HuH-7 (cell line): Measurements from ENCODE around the gene HOXB7.

Experiments used
- DNase-seq: peaks from one replicate; pipeline ENCODE4 v3.0.0; 2011; ENCODE audit warnings: low spot score

Gene HOXB7

DNA sequence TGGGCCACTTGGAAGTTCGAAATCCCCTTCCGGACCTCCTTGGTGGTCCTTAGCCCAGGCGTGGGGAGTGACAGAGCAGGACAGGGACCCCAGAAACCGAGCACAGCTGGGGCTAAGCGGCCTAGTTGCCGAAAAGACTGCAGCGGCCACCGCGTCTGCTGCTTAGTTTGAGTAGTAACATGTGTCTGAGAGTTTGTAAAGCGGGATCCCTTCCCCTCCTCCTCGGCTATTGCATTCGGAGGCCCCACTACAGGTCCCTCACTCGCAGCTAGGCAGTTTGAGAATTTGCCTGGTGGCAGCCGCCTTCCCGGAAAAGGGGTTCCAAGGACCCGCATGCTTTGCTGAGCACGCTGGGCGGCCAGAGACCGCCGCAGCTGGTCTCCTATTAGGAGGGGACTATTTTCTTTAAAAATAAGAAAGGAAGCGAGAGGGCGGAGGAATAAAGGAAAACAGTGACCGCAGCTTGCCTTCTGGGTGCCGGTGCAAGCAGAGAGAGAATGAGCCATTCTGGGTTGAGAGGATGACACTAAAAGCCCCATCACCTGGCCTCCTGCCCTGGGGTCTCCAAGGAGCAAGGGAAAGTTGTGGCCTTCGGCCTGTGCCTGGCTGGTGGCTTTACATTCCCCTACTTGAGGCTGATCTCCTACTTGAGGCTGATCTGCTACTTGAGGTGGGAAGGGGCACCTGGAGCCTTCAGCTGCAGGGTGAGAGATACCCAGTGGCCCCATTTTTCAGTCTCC is 16.1 kb downstream of the HOXB7 start:
- no peak for DNase-seq

DNA sequence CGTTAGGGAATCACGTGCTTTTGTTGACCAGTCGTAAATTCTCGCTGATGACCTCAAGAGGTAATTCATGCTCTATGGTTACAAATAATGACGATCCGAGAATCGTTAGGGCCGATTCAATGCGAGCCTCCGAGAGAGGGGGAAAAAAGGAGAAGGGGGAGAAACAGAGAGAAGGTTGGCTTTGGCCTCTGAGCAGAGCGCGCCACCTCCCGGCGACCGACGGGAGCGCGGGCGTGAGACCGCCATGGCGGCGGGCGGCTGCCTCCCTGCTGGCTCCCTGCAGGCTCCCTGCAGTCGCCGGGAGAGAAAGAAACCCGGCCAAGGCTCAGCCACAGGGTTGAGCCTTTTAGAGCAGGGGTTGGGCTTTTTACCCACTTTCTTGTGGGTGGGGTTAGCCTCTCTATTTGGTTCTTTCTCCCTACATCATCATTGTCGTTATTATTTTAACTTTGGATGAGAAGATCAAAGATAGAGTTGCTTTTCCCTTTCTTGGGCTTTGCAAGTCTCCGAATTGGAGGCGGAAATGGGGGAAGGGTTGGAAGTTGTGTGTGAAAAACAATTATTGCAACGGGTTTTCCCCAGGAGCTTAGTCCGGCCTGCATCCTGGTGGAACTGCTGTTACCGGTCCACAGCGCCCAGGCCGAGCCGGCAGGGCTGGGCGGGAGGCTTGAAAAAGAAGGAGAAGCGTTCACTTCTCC is 16.8 kb downstream of the HOXB7 start:
- DNase-seq, result peak; percentile 98

DNA sequence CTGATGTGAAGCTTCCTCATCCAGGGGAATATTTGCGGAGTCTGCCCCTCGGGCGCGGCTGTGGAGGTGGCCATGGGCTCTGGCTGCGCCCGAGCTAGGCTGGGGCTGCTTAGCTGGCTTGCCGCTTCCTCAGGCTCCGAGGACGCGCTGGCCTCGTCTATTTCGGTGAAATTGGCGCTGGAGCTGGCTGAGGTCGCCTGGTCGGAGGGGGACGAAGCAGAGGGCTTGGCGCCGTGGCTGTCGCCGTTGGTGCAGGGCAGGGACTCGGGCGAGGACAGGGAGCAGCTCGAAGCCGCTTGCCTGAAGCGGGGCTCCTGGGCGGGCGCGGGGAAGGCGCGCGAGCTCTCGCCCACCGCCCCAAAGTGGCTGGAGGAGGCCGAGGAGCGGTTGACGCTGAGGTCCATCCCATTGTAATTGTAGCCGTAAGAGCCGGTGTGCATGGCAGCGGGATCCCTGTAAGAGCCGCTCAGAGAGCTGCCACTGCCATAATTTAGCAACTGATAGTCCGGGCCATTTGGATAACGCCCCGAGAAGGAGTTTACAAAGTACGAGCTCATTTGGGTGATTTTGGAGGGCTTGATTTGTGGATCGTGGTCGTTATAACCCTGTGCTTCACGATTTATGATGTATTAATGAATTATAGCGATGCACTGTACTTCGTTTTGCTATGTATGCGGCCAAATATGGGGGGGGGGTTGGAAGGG is 17.5 kb downstream of the HOXB7 start, which contains the start of gene HOXB5:
TSS of gene HOXB5 (minus strand) at position 654 of the 704 bp plus-strand sequence. CDS start at position 557, 97 bp downstream.
- DNase-seq, result no peak

DNA sequence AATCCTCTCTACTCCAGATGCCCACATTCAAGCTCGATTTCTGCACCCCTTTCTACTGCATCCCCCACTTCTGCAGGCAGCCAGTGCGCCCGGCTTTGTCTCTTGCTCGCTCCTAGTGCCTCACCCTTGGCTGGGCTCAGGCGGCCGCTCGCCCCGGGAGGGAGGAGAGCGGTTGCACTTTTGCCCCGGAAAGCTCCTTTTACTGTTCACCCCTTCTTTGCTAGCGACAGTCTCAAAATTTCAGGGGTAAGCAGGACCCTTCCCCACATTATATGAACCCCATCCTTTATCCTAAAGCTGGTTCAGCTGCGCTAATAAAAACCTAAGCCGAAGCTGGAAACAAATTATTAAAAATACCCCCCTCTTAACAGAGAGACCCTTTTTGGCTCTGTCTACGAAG is 18.2 kb downstream of the HOXB7 start:
- DNase-seq, result no peak

DNA sequence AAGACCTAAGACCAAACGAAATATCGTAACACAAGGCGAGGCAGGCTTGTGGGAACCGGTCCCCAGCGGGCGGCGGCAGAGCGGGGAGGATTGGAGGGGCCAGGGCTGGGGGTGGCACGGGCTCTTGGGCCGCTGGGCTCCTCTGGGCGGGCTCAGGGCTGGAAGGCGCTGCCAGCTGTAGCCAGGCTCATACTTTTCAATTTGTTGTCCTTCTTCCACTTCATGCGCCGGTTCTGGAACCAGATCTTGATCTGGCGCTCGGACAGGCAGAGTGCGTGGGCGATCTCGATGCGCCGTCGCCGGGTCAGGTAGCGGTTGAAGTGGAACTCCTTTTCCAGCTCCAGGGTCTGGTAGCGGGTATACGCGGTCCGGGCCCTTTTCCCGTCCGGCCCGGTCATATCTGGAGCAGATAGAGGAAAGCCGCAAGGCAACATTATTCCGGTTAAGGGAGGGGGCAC is 18.7 kb downstream of the HOXB7 start:
- no peak for DNase-seq

DNA sequence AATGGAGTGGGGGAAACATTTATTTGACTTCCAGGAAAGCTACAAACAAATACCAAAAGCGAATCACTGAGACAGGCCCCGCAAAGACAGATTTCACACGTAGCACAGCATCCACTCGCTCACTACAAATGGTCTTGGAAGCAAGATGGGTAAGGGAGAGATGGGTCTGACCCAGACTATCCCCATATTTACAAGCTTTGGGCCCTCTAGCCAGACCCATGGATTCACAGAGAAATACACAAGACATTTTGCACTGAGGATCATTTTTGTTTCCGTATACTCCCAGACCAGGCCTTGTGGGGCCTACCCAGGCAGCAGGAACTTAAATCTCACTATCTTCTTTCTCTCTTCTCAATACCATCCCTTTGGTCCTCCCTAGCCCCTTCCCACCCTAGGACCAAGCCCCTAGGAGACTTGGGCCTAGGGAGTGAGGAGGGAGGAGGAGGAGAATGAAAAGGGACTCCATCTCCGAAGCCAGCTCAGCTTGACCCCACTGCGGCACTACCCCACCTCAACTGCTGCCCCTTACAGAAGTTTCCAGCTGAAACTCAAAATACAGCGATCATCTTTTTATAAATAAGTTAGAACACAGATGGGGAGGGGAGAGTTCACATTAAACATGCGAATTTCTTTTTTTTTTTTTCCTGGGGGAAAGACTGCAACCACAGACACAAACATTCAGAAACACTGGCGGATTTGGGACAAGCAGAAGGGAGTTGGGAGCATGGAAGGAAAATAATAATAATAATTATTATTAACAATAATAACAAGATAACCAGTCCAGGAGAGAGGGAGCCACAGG is 19.4 kb downstream of the HOXB7 start:
- DNase-seq, result no peak

DNA sequence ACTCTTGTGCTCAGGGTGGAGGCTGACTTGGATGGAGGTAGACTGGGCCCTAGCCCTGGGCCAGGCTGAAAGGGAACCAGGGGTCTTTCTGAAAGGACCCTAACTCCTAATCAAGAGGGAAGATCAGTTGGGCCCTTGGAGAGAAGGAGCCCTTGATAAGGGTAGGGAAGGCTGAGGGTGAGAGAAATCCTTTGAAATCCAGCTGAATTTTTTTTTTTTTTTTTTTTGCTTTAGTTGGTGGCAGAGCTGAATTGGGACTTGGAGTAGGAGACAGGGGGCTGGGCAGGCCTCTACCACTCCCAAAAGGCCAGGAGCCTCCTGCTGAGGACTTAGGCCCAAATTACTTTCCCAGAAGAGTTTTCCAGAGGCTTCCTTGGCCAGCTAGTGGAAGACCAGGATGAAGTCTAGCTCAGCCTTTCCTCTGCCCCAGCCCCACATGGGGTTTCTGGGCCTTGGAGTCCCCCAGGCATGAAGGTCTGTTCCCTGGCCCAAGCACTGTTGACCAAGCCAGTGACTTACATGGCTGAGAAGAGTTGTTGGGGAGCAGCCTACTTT is 20.1 kb downstream of the HOXB7 start:
- no peak for DNase-seq

DNA sequence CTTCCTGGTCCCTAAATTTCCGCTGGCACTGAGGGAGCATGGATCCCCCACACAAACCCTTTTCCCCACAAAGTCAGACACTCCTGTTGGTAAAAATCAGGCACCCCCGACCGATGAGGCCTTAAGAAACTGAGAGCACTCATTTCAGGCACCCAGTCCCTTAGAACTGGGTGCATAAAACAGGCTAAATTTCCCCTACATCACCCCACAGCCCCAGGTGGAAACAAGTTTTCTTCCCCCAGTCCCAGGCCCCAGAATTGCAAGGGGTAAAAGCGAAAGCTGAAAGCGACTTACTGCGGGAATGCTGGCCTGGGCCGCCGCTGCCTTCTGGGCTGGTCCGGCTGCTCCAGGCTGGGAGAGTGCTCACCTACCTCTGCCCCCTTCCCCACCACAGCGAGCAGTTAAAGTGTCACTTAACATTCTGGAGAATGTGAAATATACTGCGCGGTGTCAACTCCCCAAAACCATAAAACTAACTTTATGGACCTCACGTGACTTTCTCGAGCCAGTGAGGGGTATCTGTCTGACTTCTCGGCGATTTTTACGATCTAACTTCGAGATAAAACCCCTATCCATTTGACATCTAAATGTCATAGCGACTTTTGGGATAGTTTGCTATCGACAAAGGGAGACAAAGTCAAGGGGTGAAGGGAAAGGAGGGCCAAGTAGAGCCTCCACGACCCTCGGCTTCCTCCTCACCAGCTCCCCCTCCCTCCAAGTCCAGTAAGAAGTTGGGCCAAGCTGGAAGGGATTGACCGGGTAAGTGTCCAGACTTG is 20.8 kb downstream of the HOXB7 start, which contains the start of gene HOXB3:
TSS of gene HOXB3 (minus strand) at position 411 of the 776 bp plus-strand sequence. CDS start 37,767 bp downstream, outside the sequence.
- peak; percentile 69 for DNase-seq

DNA sequence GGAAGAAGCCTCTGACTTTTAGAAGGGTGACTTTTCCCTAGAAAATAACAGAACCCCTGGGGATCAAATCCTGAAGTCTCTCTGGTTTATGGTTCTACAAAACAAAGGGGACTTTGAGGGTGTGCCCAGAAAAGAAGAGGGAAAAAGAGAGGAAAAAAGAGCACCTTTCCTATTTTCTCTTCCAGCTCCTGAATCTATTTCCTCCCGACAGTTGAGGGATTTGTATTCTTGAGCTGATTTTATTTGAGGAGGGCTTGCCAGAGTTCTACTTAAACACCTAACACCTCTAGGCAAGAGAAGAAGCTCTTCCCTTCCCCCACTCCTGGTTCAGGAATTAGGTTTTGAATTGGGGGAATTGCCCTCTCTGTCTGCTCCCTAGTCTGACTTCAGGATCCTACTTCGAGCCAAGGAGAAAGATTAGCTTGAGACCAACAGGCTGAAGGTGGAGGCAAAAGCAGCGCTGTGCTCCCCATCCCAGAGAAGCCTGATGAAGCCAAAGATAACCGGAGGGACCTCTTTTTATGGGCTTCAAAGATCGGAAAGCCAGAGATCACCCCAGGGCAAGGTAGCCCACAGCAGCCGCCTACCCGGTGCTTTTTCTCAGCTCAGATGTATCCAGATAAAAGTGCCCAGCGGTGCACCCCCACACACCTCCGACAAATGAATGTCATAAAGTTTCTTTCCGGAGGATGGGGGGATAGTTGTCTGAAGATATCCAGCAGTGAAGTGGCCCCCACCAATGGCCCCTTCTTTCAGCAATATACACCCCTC is 21.6 kb downstream of the HOXB7 start:
- no peak for DNase-seq

DNA sequence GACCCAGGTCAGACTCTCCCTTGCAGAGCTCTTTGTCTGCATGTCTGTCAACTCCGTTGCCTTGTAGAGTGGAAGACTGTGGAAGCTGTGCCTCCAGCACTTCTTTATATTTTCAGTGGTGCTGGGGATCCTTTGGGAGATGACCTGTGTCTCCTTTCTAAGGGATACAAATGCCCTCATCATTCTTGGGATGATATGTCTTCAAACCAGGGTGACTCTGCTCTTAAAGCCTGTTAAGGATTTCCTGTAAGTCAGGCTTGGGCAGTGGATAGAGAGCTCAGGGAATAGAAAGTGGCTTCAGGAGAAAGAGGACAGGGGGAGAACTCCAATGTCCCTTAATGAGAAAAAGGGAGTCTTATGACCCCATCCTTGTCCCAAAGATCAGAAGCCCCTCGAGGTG is 22.3 kb downstream of the HOXB7 start:
- DNase-seq, result no peak

DNA sequence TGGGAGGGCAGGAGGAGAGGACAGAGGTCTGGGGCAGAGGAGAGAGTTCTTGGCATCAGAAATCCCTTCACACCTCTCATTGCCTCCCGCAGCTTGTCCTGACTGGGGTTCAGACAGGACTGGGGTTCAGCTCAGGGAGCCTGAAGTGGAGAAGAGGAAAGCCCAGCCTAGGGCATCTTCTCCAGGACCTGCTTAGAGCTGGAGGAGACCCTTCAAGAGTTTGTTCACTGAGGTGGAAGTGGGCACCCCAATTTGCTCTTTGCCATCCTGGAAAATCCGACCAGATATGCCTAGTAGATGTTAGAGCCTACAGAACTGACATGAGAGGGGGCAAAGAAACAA is 22.8 kb downstream of the HOXB7 start:
- DNase-seq, result no peak

DNA sequence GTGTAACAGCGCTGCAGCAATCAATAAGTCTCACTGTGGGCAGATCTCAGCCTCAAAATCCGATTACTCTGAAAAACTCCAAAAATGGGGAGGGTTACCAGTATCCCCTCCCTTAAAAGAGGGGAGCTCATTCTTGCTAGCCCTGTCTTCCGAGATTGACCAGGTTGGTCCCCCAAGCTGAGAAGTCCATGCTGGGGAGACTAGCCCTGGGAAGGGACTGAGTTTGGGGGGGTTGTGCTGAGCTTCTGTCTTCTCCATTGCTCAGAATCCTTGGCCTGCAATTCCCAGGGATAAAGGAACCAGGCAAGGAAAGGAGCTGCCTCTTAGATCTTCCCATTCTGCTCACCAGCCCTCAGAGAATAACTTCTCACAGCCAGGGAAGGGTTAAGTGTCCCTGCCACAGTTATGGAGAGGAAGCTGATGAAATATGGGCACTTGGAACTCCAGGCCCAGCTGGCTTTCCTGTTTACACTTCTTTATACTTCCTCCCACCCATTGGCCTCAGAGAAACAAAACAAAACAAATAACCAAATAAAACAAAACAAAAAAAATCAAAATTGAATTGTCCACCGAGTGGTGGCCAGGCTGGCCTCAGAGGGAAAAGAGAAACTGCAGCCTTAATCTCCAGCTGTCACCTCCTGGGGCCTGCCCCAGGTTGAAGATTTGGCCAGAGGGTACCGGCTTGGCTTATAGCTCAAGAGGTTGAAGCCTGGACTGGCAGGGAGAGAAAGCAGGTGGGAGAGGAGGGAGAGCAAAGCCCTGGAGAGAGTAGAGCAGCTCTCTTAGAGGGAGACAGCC is 23.3 kb downstream of the HOXB7 start:
- no peak for DNase-seq

DNA sequence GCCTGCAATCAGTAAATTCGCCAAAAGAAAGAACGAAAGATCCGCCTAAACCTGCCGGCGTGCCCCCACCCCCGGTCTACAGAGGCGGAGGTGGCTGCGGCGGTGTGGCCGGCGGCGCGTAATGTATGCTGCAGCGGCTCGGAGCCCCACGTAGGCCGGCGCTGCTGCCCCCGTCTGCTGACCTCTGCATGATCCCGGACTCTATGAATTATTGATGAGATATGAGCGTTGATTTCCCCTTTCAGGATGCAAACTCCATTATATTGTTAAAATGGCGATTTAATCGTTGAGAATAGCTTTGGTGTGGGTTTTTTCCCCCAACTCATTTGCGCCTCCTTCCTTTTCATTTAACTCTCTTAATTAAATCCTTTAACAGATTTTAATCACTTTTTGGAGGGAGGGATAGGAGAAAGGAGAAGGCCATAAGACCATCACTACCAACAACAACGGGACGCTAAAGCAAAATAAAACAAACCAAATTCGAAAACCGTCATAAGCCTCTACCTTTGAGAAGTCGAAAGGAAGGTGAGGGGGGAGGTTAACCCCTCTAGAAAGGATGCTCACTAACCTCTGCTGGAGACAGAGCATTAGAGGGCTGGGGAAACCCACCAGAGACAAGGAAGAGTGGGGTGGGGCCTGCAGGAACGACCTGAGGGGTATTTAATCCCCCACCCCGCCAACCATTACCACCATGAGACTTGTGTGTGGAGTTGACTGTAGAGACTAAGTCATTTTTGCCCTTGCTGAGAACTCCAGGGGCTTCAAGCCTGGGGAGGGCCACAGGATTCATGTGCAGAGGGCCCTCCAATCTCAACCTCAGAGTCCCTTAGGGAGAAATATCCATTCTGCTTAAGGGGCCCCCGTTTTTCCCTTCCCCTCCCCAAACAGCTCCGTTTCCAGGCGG is 24.2 kb downstream of the HOXB7 start:
- DNase-seq, result no peak

DNA sequence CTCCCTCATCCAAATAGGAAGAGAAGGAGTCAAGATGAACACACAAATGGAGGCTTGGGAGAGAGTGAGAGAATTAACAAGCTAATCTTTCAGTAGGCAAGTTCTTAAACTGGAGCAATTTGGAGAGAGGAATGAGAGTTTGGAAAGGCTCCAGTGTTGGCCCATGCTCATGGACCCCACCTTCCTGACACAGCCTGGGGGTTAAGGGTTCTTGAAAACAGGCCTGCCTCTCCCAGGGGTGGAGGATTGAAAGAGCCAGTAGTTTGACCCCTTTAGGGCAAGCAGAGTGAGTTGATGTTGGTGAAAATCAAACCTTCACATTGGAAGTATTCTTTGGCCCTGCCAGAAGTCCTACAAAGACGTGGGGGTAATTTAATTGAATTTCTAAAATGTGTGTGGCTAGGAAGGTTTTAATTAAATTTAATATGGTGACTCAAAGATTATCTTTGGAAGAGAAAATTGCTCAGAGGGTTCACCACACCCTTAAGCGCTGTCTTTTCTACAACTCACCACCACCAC is 26.5 kb downstream of the HOXB7 start:
- no peak for DNase-seq

DNA sequence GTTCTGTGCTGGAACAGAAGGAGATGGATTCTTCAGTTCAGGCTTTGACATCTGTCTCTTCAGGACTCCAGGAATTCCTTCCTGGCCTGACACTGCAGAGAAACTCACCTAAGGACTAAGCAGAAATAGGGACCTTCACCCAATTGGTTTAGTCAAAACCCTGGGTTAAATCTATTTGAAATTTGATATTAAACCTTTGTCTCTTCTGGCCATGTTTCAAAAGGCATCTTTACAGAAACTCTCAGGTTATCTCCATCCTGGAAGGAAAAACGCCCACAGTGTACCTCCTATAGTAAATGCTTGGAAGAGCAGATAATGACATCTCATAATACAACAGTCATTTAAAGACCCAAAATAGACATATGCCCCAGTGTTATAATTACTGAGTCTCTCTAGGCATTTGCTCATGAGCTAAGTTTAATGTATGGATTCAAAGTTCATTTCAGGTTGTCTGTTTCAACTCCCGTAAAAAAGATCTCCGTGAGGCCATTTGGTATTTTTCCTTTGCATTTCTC is 27.1 kb downstream of the HOXB7 start:
- no peak for DNase-seq

DNA sequence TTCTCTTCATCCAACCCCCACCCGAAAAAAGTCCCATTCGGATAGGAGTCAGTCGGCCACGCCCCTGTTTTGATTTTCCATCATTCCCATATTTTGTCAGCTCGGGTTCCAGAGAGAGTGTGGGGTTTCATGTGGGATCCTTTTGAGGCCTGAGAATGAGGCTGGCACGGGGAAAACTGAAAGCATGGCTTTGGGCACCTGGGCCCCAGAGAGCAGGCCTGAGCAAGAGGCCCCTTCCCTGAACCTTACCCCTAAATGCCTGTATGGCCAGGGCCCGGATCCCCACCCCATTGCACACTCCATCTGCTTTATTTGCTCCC is 28.1 kb downstream of the HOXB7 start:
- no peak for DNase-seq

DNA sequence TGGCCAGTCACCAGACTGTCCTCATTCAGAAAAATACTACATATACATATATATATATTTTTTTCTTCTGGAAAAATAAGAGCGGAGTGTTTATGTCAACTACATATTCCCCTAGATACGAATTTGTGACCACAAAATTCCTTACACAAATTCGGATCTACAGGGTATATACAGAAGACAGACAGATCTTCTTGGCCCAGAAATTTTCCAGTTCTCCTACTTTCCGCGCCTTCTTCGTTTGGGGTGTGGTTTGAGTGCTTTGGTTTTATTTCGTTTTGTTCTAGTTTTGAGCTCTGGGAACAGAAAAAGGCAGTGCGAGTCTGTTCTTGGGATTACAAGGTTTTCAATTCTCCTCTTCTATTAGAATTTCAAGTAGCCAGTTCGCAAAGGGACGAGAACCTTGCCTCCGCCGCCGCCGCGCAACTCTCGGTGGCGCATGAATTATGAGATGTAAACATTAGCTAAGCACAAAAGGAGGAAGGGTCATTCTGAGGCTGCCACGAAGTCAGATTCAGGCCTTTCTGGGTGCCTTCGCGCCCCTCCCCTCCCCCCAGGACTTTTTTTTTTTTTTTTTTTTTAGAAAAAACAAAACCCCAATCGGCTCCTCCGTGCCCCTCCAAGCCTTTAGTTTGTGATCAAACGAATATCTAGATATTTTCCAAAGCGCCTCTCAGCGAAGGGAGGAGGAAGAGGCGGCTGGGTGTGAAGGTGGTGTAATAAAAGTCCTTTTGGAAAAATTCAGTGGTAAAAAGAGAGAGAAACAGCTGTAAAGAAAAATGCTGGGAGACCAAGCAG is 30.9 kb downstream of the HOXB7 start:
- no peak for DNase-seq
